Subcutaneous adipose tissue (tissue), 4 donors: ENCODE measurements around the gene MVK. TPM values are rescaled to one million over a fixed set of nuclear protein-coding genes. Genes with fewer than 3 reads are reported as not detected.

Source experiments
- CTCF ChIP-seq: fragments of 450-650 bp; IDR thresholded peaks from one replicate; pipeline ENCODE4 v1.5.1; 2016; ENCODE audit warnings: low read depth, mild to moderate bottlenecking, control low read depth, antibody characterized with exemption, moderate library complexity
- total RNA-seq, 4 donors: library from RNA; depleted of rRNA; stranded (reverse); fragments of >200 nt; gene quantifications; one replicate each; pipeline ENCODE4 v1.1.0, GENCODE V29; 2016

MVK gene
- total RNA-seq, 4 donors from 2014 or later = 5.4 to 15.1 (median 11.5) TPM

DNA sequence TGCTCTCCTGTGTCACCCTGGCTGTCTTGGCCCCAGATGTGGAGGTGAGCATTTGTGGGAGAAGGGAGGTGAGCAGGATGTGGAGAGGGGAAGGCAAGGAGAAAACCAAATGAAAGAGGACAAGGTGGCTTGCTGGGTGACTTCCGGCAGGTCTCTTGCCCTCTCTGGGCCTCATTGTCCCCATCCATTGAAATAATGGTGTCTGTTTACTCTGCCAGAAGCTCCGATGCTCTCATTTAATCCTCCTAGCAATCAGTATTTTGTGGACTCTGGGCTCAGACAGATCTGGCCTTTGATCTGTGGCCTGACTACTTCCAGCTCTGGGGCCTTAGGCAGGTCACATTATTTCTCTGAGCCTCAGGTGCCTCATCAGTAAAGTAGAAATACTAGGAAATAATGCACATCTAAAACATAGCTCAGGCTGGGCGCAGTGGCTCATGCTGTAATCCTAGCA lies 30.6 kb downstream of the MVK start:
- no peak for TF ChIP-seq CTCF

GRCh38 chr12:109605016-109605415 lies 31.4 kb downstream of the MVK start:
- no peak for TF ChIP-seq CTCF

- TF ChIP-seq CTCF = no peak
These were observed 32.1 kb downstream of the MVK start for GRCh38 chr12:109605599-109606228.

GRCh38 chr12:109606320-109607028 lies 32.9 kb downstream of the MVK start:
- no peak for TF ChIP-seq CTCF

DNA sequence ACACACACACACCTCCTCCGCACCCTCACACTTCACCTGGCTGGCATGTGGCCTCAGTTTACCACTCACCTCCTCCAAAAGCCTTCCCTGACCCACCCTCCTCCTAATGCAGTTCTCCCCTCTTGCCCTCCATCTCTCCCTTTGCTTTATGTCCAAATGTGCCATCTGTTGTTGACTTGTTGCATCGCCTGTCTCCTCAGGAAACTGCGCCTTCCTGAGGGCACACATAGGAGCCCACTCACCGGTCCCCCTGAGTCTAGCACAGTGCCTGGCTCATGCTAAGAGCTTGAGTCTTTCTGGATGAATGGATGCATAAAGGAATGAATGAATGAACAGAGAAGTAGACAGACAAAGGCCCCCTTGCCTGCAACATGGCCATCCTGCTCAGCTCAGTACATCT lies 34.0 kb downstream of the MVK start:
- no peak for TF ChIP-seq CTCF

- no peak for TF ChIP-seq CTCF
These were observed 34.7 kb downstream of the MVK start for GRCh38 chr12:109608270-109608669.

DNA sequence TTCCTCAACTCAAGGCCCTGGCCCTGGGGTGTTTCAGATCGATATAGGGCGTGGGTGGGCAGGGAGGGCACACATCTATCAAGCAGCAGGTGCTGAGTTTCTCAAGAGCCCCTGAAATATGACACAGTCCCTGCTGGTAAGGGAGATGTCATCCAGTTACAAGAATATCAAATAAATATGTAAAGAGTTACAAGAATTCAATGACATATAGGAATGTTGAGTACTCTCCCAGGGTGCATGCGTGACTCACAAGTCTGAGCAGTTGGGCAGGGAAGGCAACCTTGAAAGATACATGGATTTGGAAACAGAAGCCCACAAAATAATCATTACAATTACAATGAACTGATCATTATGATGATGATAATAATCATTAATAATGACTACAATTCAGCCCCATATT lies 35.2 kb downstream of the MVK start:
- no peak for TF ChIP-seq CTCF
